HL-60/S4 treated with retinoic acid at 250 ng/mL for 4 days and 3 days (cell line): ENCODE data around the gene APOBEC3C.
"Not testable (repeated sequence)": the region's sequence is repeated elsewhere in the genome, so short reads cannot be mapped to it uniquely, and the experiment has no call there.

Source experiments
- in situ Hi-C: fragments of 300-500 bp; cut with MboI; formaldehyde crosslinking; loops from 2 replicates; pipeline ENCODE4 v1.7.0; 2022; ENCODE audit warnings: low sequenced_read_pairs

The APOBEC3C gene

GRCh38 chr22:39055658-39056057 lies 41.6 kb downstream of the APOBEC3C start:
- in situ Hi-C loops, result no loop called here

GRCh38 chr22:39061290-39061689 lies 47.2 kb downstream of the APOBEC3C start:
- in situ Hi-C loops, result not testable (repeated sequence)

GRCh38 chr22:39061951-39062350 lies 47.9 kb downstream of the APOBEC3C start:
- in situ Hi-C loops, result not testable (repeated sequence)

DNA sequence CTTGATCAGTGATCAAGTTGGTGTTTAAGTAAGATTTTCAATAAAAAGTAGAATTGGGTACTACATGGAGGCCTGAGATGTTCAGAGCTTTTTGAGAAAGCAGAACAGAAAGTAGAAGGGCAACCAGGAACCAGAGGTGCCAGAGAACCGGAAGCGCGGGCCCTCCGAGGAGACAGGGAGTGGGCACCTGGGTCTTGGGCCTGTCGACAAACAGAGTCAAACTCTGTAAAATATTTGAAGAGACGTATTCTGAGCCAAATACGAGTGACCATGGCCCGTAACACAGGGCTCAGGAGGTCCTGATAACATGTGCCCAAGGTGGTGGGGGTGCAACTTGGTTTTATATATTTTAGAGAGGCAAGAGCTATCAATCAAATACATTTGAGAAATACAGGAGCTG lies 49.8 kb downstream of the APOBEC3C start:
- in situ Hi-C loops, result not testable (repeated sequence)

GRCh38 chr22:39066442-39067276 lies 52.6 kb downstream of the APOBEC3C start:
- in situ Hi-C loops, result not testable (repeated sequence)

- in situ Hi-C loops, result no loop called here
Observed at GRCh38 chr22:39068033-39068785, 54.2 kb downstream of the APOBEC3C start.
